Measurements from ENCODE around the gene MAP4K2.

MAP4K2 gene

GRCh38 chr11:64832467-64833197, 29.6 kb upstream of the MAP4K2 start (continued):
- TF ChIP-seq, protein P1, sequence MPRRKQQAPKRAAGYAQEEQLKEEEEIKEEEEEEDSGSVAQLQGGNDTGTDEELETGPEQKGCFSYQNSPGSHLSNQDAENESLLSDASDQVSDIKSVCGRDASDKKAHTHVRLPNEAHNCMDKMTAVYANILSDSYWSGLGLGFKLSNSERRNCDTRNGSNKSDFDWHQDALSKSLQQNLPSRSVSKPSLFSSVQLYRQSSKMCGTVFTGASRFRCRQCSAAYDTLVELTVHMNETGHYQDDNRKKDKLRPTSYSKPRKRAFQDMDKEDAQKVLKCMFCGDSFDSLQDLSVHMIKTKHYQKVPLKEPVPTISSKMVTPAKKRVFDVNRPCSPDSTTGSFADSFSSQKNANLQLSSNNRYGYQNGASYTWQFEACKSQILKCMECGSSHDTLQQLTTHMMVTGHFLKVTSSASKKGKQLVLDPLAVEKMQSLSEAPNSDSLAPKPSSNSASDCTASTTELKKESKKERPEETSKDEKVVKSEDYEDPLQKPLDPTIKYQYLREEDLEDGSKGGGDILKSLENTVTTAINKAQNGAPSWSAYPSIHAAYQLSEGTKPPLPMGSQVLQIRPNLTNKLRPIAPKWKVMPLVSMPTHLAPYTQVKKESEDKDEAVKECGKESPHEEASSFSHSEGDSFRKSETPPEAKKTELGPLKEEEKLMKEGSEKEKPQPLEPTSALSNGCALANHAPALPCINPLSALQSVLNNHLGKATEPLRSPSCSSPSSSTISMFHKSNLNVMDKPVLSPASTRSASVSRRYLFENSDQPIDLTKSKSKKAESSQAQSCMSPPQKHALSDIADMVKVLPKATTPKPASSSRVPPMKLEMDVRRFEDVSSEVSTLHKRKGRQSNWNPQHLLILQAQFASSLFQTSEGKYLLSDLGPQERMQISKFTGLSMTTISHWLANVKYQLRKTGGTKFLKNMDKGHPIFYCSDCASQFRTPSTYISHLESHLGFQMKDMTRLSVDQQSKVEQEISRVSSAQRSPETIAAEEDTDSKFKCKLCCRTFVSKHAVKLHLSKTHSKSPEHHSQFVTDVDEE (CRISPR knock-in tag; IDR thresholded peaks at IDR 0.05), result no peak
- TF ChIP-seq ZFP3 (CRISPR knock-in tag; IDR thresholded peaks at IDR 0.05), result no peak

- ATAC-seq, result no peak
- no peak for TF ChIP-seq TCF4 (CRISPR knock-in tag; IDR thresholded peaks at IDR 0.05; ENCODE audit: borderline replicate concordance)
- TF ChIP-seq PPARA (CRISPR knock-in tag; IDR thresholded peaks at IDR 0.05; ENCODE audit: borderline replicate concordance), result no peak
- TF ChIP-seq RARB (CRISPR knock-in tag; IDR thresholded peaks at IDR 0.05), result no peak
- TF ChIP-seq ZNF70 (CRISPR knock-in tag; IDR thresholded peaks at IDR 0.05), result no peak
- TF ChIP-seq TOX (CRISPR knock-in tag; IDR thresholded peaks at IDR 0.05; ENCODE audit: borderline replicate concordance), result no peak
- TF ChIP-seq, protein P2, sequence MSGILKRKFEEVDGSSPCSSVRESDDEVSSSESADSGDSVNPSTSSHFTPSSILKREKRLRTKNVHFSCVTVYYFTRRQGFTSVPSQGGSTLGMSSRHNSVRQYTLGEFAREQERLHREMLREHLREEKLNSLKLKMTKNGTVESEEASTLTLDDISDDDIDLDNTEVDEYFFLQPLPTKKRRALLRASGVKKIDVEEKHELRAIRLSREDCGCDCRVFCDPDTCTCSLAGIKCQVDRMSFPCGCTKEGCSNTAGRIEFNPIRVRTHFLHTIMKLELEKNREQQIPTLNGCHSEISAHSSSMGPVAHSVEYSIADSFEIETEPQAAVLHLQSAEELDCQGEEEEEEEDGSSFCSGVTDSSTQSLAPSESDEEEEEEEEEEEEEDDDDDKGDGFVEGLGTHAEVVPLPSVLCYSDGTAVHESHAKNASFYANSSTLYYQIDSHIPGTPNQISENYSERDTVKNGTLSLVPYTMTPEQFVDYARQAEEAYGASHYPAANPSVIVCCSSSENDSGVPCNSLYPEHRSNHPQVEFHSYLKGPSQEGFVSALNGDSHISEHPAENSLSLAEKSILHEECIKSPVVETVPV (CRISPR knock-in tag; IDR thresholded peaks at IDR 0.05), result no peak
- TF ChIP-seq OSR1 (CRISPR knock-in tag; IDR thresholded peaks at IDR 0.05), result no peak
- no peak for TF ChIP-seq CREB5 (CRISPR knock-in tag; IDR thresholded peaks at IDR 0.05; ENCODE audit: low read depth)
- TF ChIP-seq ZNF565 (CRISPR knock-in tag; conservative IDR thresholded peaks at IDR 0.05; ENCODE audit: low read depth), result no peak
- no peak for TF ChIP-seq ZC3H10 (CRISPR knock-in tag; IDR thresholded peaks at IDR 0.05)
- TF ChIP-seq GLIS3 (CRISPR knock-in tag; IDR thresholded peaks at IDR 0.05), result no peak
Observed at GRCh38 chr11:64831411-64831891, 28.4 kb upstream of the MAP4K2 start.

DNA sequence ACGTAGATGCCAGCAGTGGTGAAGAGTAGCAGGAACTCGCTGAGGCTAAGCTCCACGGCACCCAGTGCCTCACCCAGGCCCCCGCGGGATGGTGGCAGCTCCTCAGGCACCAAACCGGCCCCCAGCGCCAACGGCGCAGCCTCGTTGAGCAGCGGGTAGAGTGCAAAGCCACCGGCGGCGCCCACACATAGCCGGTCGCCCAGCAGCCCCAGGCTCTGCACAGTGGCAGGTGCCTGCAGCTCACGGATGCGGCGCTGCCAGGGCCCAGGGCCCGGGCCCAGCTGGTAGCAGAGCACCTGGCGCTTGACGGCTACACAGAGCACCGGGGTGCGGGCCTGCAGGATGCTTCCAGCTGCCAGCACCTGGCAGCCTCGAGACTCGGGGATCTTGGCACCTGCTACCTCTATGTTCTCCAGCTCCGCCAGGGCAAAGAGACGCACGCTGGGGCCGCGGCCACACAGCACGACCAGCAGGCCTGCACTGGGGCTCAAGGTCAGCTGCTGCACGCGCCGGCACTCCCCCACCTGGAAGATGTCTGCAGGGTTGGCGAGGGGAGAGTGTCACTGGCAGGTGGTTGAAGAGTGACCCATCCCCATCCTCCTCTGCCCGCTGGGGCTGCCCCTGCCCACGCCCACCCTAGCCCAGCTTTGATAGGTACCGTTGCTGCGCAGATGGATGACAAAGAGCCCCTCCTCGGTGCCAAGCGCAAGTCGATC, 26.7 kb upstream of the MAP4K2 start:
- no peak for ATAC-seq
- TF ChIP-seq, protein P2 (CRISPR knock-in tag; IDR thresholded peaks at IDR 0.05), result no peak
- no peak for TF ChIP-seq CREB5 (CRISPR knock-in tag; IDR thresholded peaks at IDR 0.05; ENCODE audit: low read depth)
- TF ChIP-seq ARNTL (CRISPR knock-in tag; IDR thresholded peaks at IDR 0.05; ENCODE audit: borderline replicate concordance, low read depth), result no peak
- TF ChIP-seq, protein P3, sequence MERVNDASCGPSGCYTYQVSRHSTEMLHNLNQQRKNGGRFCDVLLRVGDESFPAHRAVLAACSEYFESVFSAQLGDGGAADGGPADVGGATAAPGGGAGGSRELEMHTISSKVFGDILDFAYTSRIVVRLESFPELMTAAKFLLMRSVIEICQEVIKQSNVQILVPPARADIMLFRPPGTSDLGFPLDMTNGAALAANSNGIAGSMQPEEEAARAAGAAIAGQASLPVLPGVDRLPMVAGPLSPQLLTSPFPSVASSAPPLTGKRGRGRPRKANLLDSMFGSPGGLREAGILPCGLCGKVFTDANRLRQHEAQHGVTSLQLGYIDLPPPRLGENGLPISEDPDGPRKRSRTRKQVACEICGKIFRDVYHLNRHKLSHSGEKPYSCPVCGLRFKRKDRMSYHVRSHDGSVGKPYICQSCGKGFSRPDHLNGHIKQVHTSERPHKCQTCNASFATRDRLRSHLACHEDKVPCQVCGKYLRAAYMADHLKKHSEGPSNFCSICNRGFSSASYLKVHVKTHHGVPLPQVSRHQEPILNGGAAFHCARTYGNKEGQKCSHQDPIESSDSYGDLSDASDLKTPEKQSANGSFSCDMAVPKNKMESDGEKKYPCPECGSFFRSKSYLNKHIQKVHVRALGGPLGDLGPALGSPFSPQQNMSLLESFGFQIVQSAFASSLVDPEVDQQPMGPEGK (CRISPR knock-in tag; IDR thresholded peaks at IDR 0.05; ENCODE audit: borderline replicate concordance), result no peak
- no peak for TF ChIP-seq CSDC2 (CRISPR knock-in tag; IDR thresholded peaks at IDR 0.05)
- TF ChIP-seq SNAI2 (CRISPR knock-in tag; IDR thresholded peaks at IDR 0.05), result no peak
- no peak for TF ChIP-seq OSR1 (CRISPR knock-in tag; IDR thresholded peaks at IDR 0.05)
- TF ChIP-seq ESRRG (CRISPR knock-in tag; IDR thresholded peaks at IDR 0.05), result no peak
- no peak for TF ChIP-seq ZFP3 (CRISPR knock-in tag; IDR thresholded peaks at IDR 0.05)
- TF ChIP-seq BACH2 (CRISPR knock-in tag; IDR thresholded peaks at IDR 0.05; ENCODE audit: borderline replicate concordance), result no peak
